ENCODE results near the gene AFP.

GRCh38 chr4:73456177-73457022, 20.4 kb downstream of the AFP start:
- TF ChIP-seq CTCF (IDR thresholded peaks at IDR 0.05; ENCODE audit: insufficient read depth, low read length, poor library complexity, severe bottlenecking) (no peak), EZH2phosphoT487 (conservative IDR thresholded peaks at IDR 0.05; ENCODE audit: low read length) (no peak)
